A673 (cell line): Measurements from ENCODE around the gene CCDC171.

Experiments
- CTCF ChIP-seq: fragments of 300-800, 200-600 bp; sonication (generic); conservative IDR thresholded peaks from 2 replicates; pipeline ENCODE4 v1.5.1; 2017; ENCODE audit warnings: low read depth, mild to moderate bottlenecking, antibody characterized with exemption, low read length, moderate library complexity, mixed read lengths
- EZH2 ChIP-seq: fragments of 200-600 bp; sonication (generic); IDR thresholded peaks from 2 replicates; pipeline ENCODE4 v1.6.1; 2017; ENCODE audit warnings: borderline replicate concordance, low read depth, mild to moderate bottlenecking, mixed read lengths, antibody characterized with exemption, low read length; ENCODE audit not compliant: poor library complexity, severe bottlenecking

GRCh38 chr9:16013826-16014225 is 461.0 kb downstream of the CCDC171 start:
- TF ChIP-seq CTCF (no peak), EZH2 (no peak)
